ENCODE results near the gene KAZN. TPM values are rescaled to one million over a fixed set of nuclear protein-coding genes. Genes with fewer than 3 reads are reported as not detected.

The KAZN gene
- total RNA-seq, 1 experiment from 2014 or later = 15.6 TPM

GRCh38 chr1:15080328-15081007, 482.0 kb downstream of the KAZN start:
- H3K4me1 ChIP-seq (replicated peaks; ENCODE audit: insufficient read depth) = no peaks in the 10 kb centered on the region
- H3K9me2 ChIP-seq (ENCODE audit: insufficient read depth) = no peaks in the 10 kb centered on the region
- no peak overlapping the region for H3K4me2 ChIP-seq
- intact Hi-C loops (cut with micrococcal nuclease; ENCODE audit: unreplicated experiment) = no loop called here
- no peaks in the 10 kb centered on the region for H3K27me3 ChIP-seq (ENCODE audit: insufficient read depth, low read depth)
- ChIA-PET POLR2A (ENCODE audit: unreplicated experiment) (no interaction called here), CTCF (no interaction called here)
- H3K9me3 ChIP-seq (ENCODE audit: insufficient read depth, low read depth) = no peaks in the 10 kb centered on the region
- no peak overlapping the region for H3K27ac ChIP-seq
- TF ChIP-seq CTCF (conservative IDR thresholded peaks at IDR 0.05) (no peak), EZH2 (IDR thresholded peaks at IDR 0.05; ENCODE audit: low read depth) (no peak)
- no peaks in the 10 kb centered on the region for H3F3A ChIP-seq (ENCODE audit: insufficient read depth, low read depth)
- H3K4me3 ChIP-seq = no peak overlapping the region
- no peak for DNase-seq
- H4K20me1 ChIP-seq (ENCODE audit: insufficient read depth) = no peaks in the 10 kb centered on the region
- no TSS peak for BruUV-seq (replicated peaks)
- no peaks in the 10 kb centered on the region for H3K36me3 ChIP-seq (ENCODE audit: low read depth)
- H2AFZ ChIP-seq = no peak overlapping the region
- no peaks in the 10 kb centered on the region for H3K79me2 ChIP-seq (ENCODE audit: low read depth)

DNA sequence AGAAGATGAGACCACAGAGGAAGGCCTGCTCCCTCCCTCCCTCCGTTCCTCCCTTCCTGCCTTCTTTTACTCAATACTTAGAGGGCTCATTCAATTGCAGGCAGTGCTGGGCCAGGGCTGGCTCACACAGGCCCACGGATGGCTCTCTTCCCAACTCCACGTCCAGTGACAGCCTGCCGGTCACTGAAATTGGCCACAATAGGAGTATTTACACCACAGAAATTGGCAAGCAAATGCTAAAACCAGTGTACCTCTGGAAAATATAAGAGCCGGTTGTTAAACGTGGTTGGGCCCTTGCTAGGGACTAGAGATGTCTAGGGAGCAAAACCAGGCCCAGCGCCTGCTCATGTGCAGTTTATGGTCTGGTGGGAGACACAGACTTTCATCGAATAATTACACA, 482.6 kb downstream of the KAZN start:
- POLR2A ChIA-PET (ENCODE audit: unreplicated experiment) = no interaction called here
- Histone ChIP-seq H3K79me2 (ENCODE audit: low read depth) (no peaks in the 10 kb centered on the region), H3K4me3 (no peak overlapping the region), H3K4me2 (no peak overlapping the region), H3K9me2 (ENCODE audit: insufficient read depth) (no peaks in the 10 kb centered on the region), H3K27me3 (ENCODE audit: insufficient read depth, low read depth) (no peaks in the 10 kb centered on the region), H4K20me1 (ENCODE audit: insufficient read depth) (no peaks in the 10 kb centered on the region), H3F3A (ENCODE audit: insufficient read depth, low read depth) (no peaks in the 10 kb centered on the region), H3K36me3 (ENCODE audit: low read depth) (no peaks in the 10 kb centered on the region), H3K4me1 (replicated peaks; ENCODE audit: insufficient read depth) (no peaks in the 10 kb centered on the region), H2AFZ (no peak overlapping the region), H3K9me3 (ENCODE audit: insufficient read depth, low read depth) (no peaks in the 10 kb centered on the region), H3K27ac (no peak overlapping the region)
- no peak for TF ChIP-seq EZH2 (IDR thresholded peaks at IDR 0.05; ENCODE audit: low read depth)
- TF ChIP-seq CTCF (conservative IDR thresholded peaks at IDR 0.05) = no peak
- intact Hi-C loops (cut with micrococcal nuclease; ENCODE audit: unreplicated experiment) = no loop called here
- BruUV-seq (replicated peaks) = no TSS peak
- no peak for DNase-seq
- CTCF ChIA-PET = no interaction called here

- POLR2A ChIA-PET (ENCODE audit: unreplicated experiment) = no interaction called here
- Histone ChIP-seq H3K79me2 (ENCODE audit: low read depth) (no peaks in the 10 kb centered on the region), H3K9me2 (ENCODE audit: insufficient read depth) (no peaks in the 10 kb centered on the region), H3K9me3 (ENCODE audit: insufficient read depth, low read depth) (no peaks in the 10 kb centered on the region), H2AFZ (no peak overlapping the region), H3K4me2 (no peak overlapping the region), H4K20me1 (ENCODE audit: insufficient read depth) (no peaks in the 10 kb centered on the region), H3K36me3 (ENCODE audit: low read depth) (no peaks in the 10 kb centered on the region), H3K4me1 (replicated peaks; ENCODE audit: insufficient read depth) (0 out of 2 replicates have a peak, but pooled peaks cover 2% of the 10 kb centered on the region), H3K4me3 (no peak overlapping the region), H3K27ac (no peak overlapping the region), H3F3A (ENCODE audit: insufficient read depth, low read depth) (no peaks in the 10 kb centered on the region), H3K27me3 (ENCODE audit: insufficient read depth, low read depth) (no peaks in the 10 kb centered on the region)
- BruUV-seq (replicated peaks) = no TSS peak
- TF ChIP-seq CTCF (conservative IDR thresholded peaks at IDR 0.05) (no peak), EZH2 (IDR thresholded peaks at IDR 0.05; ENCODE audit: low read depth) (no peak)
- intact Hi-C loops (cut with micrococcal nuclease; ENCODE audit: unreplicated experiment) = no loop called here
- CTCF ChIA-PET = no interaction called here
- no peak for DNase-seq
Observed at GRCh38 chr1:15083578-15083977, 485.1 kb downstream of the KAZN start.
